Motor neuron (in vitro differentiated cells): ENCODE data around the gene TSC1. TPM values are rescaled to one million over a fixed set of nuclear protein-coding genes. Genes with fewer than 3 reads are reported as not detected.
A peak's percentile ranks its signal among the peaks of the same experiment; 100 is the strongest.

Experiments
- ATAC-seq, 8 experiments: fragments of 200-7000 bp; cut with Tn5 transposase; replicated peaks in 6 of 8; 2 replicates each; pipeline ENCODE4 v1.8.0; 2021; ENCODE audit warnings: mild to moderate bottlenecking in 8 of 8, moderate library complexity in 8 of 8
- H3K27ac ChIP-seq, 2 donors: fragments of 250-450 bp; sonication (Bioruptor Pico); 2 replicates each; pipeline ENCODE4 v1.9.0; 2021; ENCODE audit warnings: antibody characterized with exemption in 2 of 2, mild to moderate bottlenecking in 2 of 2, moderate library complexity in 1 of 2
- H3K4me1 ChIP-seq, 2 donors: fragments of 250-450 bp; sonication (Bioruptor Pico); replicated peaks in 1 of 2; 2 replicates each; pipeline ENCODE4 v1.6.1; 2021; ENCODE audit warnings: antibody characterized with exemption in 2 of 2, mild to moderate bottlenecking in 2 of 2, moderate library complexity in 1 of 2
- H3K4me3 ChIP-seq, 5 donors: fragments of 250-450 bp; sonication (Bioruptor Pico); 2 replicates each; pipeline ENCODE4 v1.9.0; 2021; ENCODE audit warnings: antibody characterized with exemption in 5 of 5, mild to moderate bottlenecking in 5 of 5, moderate library complexity in 4 of 5
- WGBS, 10 experiments: fragments of 450-650 bp; shearing (Covaris generic); methylation state at CpG; one replicate each; pipeline ENCODE4 v1.0.0; 2022; 5-methylcytosine and 5-hydroxymethylcytosine counted together
- in situ Hi-C, 9 experiments: fragments of 400-800 bp; cut with MboI; loops; one replicate each; pipeline ENCODE4 v1.15.0; 2021; ENCODE audit warnings: low sequenced_read_pairs in 9 of 9, low pct_unique_long_range_greater_than_20kb in 2 of 9; ENCODE audit not compliant: unreplicated experiment in 9 of 9
- total RNA-seq, 8 experiments: library from RNA; unstranded; fragments of 300-600 nt; gene quantifications; 2 replicates each; pipeline versions ENCODE4 v1.2.3 to v1.2.4, GENCODE V29; 2022

Gene TSC1
- total RNA-seq, 8 experiments from 2014 or later: 22.0 to 58.6 (median 31.4) TPM

DNA sequence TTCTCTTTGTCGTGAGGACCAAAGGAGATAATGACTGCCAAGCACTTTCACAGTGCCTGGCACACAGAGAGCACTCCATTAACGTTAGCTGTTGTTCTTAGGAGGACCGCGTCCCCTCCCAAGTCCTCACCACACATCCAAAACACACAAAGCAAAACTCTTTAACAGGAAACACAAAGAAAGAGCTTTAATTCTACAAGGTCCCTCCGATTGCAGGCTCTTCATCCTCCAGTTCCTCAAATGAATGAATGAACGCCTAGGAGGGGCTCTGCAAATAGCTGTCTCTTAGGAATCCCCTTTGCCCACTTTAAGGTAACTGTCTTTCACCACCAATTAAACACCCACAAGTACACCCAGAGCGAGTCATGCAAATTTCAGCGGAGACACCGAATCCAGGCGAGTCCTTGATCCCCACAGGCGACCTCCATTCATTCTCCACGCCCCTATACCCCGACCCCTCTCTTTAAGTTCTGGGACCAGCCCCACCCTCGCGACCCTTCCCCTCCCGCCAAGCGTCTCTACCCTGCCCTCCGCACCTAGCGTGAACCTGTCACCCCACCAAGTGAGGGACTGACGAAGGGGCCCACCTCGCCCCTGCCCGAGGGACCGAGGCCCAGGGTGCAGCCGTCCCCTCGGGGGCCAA, 644 bp downstream of the TSC1 start:
- WGBS, 10 experiments: 0 to 4% (median 1%) methylated on average over 2 to 15 of the region's 25 CpGs; no CpG with 5 or more reads in 2 of the 10 experiments
- Histone ChIP-seq H3K4me1 (peaks cover 12 to 16% of the 10 kb centered on the region in 2 donors), H3K4me3 (peak overlapping the region; percentile 76 to 99 (median 92)), H3K27ac (peak overlapping the region; percentile 99 to 100)
- in situ Hi-C loops: no loop called here
- peak in 1 of 8 experiments; percentile 2 for ATAC-seq

DNA sequence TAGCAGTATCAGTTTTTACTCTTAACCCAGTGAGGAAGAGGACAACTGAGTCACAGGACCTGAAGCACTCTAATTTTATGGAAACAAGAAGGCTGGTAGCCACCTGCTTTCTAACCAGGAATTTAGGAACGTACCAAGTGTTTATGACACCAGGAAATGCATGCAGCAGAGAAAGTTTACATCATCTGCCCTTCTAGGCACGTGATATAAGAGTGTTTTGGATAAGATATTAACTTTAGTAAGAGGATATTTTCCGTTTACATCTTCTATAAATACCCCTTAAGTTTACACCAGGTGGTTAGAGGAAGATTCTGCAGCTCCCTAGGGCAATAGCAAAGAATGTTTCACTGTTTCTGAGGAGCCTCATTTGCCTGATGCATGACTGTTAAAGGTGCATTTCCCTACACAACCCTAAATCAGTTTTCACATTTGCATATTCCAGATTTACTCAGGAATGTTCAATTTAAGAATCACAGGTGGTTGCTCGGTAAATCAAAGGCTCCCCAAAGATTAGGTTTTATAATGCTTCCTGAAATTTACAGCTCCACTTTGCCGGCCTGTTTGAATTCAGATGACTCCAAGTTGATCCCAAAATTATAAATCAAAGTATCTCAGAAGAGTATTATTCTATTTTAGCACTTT, 1.8 kb downstream of the TSC1 start:
- 11 to 100% (median 57%) methylated on average over 1 to 5 of the region's 5 CpGs; no CpG with 5 or more reads in 2 of the 10 experiments for WGBS, 10 experiments
- no peak overlapping the region for H3K27ac ChIP-seq
- H3K4me3 ChIP-seq: peak overlapping the region in 2 of 5 donors; percentile 99
- in situ Hi-C loops: no loop called here
- H3K4me1 ChIP-seq: peaks cover 12 to 16% of the 10 kb centered on the region in 2 donors
- ATAC-seq: no peak

DNA sequence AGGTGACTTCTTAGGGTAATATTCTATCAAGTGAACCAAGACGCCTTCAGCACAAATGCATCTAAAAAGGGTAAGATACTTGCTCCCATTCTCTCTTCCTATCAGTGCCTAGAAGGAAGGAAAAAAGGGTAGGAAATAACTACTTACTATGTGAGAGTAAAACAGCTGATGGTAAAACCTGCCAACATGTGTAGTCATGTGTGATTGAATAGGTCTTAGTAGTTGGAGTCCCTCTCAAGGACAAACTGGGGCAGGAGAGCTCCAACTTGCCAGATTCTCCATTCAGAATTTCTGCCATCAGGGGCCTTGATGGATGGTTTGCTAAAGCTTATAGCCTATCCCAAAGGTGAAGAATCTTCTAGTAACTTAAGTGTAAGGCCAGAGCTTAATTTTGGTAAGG, 5.2 kb downstream of the TSC1 start:
- in situ Hi-C loops: no loop called here
- ATAC-seq: no peak
- H3K4me3 ChIP-seq: no peak overlapping the region
- no peak overlapping the region for H3K27ac ChIP-seq
- WGBS, 10 experiments: 33 to 100% (median 92%) methylated on average over 1 of the region's 1 CpG; no CpG with 5 or more reads in 4 of the 10 experiments
- H3K4me1 ChIP-seq: peaks cover 7% of the 10 kb centered on the region in 2 donors

DNA sequence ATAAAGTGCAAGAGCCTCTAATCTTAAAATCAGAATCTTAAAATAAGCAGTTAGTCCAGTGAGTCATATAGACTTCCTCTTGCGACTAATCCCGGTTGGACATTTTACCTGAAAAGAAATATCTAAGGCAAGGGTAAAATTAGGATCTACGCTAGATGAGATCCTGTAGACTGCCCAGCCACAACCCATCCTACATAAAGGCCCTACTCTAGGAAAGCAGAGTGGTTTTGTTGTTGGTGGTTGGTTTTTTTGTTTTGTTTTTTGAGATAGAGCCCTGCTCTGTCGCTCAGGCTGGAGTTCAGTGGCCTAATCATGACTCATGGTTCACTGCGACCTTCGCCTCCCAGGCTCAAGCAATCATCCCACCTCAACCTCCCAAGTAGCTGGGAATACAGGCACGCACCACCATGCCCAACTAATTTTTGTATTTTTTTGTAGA, 6.9 kb downstream of the TSC1 start:
- no peak for ATAC-seq
- H3K4me3 ChIP-seq: no peak overlapping the region
- 82 to 100% (median 95%) methylated on average over 2 to 5 of the region's 7 CpGs; no CpG with 5 or more reads in 4 of the 10 experiments for WGBS, 10 experiments
- no peaks in the 10 kb centered on the region for H3K4me1 ChIP-seq
- in situ Hi-C loops: no loop called here
- H3K27ac ChIP-seq: no peak overlapping the region

DNA sequence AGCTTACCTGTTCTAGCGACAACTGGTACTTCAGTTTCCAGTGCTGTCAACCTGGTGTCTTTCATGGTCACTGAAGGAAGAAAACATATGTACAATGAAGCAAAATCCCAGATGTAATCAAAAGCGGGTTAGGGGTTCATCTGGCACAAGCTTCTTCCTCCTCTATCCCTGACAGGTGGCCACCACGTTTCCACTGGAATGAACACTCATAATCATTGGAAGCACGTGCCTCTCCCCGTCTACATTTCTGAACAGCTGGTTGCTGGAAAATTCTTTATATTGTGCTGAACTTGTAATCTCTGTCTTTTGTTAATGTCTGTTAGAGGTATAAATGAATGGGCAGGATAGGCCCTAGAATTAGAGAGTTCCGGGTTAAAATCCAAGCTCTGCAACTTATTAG, 9.4 kb downstream of the TSC1 start:
- ATAC-seq: no peak
- 29 to 100% (median 85%) methylated on average over 2 to 6 of the region's 6 CpGs; no CpG with 5 or more reads in 3 of the 10 experiments for WGBS, 10 experiments
- Histone ChIP-seq H3K27ac (no peak overlapping the region), H3K4me1 (no peaks in the 10 kb centered on the region), H3K4me3 (no peak overlapping the region)
- in situ Hi-C loops: no loop called here

DNA sequence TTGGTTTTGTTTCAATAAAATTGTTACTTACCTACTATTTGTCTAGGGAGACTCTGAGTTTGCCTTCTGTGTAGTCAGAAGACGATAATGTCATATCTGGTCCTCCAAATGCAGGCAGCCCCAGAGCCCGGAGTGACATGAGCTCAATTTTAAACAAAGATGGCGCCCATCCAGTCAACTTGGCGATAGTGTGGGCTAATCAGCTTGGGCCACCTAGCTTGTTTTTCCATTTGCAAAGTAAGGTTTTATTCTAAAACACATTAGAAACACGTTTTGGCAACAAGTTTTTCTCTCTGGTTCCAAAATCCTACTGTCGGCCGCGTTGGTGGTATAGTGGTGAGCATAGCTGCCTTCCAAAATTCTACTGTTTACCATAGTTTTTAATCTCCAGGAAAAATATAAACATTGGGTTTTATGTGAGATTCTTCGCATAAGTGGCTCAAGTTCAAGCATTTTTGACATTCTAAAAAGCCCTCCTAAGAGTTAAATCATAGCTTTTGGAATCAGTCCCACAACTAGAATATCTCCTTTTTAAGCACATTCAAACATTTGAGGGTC, 13.2 kb downstream of the TSC1 start:
- Histone ChIP-seq H3K4me3 (no peak overlapping the region), H3K27ac (no peak overlapping the region), H3K4me1 (no peaks in the 10 kb centered on the region)
- in situ Hi-C loops: no loop called here
- no peak for ATAC-seq
- 93 to 100% (median 96%) methylated on average over 1 to 9 of the region's 9 CpGs for WGBS, 10 experiments

DNA sequence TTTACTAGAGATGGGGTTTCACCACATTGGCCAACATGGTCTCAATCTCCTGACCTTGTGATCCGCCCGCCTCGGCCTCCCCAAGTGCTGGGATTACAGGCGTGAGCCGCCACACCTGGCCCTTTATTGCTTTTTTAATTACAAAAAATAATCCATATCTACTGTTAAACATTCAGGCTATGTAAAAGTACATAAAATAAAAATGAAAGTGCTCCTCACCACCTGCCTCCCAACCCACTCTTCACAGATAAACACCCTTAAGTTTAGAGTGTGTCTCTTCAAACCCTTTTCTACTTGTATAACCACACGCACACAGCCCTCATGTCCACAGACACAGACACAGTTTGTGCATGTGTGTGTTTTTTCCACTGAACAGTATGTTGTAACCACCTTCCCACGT, 16.7 kb downstream of the TSC1 start:
- in situ Hi-C loops: no loop called here
- Histone ChIP-seq H3K4me1 (no peaks in the 10 kb centered on the region), H3K27ac (no peak overlapping the region), H3K4me3 (no peak overlapping the region)
- ATAC-seq: no peak
- WGBS, 10 experiments: 33 to 100% (median 83%) methylated on average over 1 to 7 of the region's 7 CpGs

DNA sequence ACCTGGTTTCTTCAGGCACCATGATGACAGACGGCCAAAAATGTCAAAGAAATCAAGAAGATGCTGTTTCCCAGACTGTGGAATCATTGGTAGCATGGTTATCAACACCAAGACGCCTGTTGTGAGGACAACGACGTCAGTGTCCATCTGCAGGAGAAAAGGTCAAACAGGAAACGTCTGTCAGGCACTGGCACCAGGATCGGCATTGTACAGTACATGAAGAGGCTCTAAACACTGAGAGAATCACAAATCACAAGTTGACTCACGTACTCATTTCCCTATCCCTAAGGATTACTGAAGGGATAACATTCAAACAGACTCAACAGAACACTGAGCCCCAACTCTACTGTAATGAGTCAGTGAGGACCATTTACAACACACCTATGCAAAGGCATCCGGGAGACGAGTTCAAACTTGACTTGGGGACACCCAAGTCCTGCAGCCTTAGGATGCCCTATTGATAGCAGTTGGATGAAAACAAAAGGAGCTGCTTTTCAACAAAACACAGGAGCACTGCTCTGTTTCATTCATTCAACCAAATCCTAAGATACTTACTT, 21.0 kb downstream of the TSC1 start:
- no peaks in the 10 kb centered on the region for H3K4me1 ChIP-seq
- WGBS, 10 experiments: 63 to 100% (median 91%) methylated on average over 1 to 5 of the region's 9 CpGs; no CpG with 5 or more reads in 2 of the 10 experiments
- in situ Hi-C loops: no loop called here
- ATAC-seq: no peak
- no peak overlapping the region for H3K27ac ChIP-seq
- no peak overlapping the region for H3K4me3 ChIP-seq

DNA sequence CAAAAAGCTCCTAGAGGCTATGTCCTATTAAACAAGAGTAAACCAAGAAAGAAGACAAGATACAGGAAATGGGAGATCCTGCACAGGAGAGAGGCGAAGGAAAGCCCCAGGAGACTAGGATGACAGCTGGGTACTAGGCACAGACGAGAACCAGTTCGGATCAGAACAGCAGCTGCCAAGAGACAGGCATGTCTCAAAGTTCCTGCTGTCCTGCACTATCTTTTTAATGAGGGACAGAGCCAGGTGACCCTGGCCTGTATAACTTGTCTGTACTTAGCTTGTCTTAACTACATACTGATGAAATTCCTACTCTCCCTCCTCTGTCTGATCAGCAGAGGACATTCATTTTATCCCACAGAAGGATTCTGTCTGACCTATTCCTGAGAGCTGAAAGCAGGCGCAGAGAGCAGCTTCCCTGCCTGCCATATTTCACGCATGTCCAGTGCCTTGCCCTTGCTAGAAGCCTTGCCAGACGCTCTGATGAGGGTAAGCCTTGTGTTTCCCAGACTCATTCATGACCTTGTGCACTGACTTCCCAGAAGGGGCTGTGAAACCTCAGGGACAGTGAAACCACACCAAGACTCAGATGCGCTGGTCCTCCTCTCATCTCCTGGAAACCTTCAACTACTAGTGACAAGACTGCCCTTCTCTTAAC, 24.7 kb downstream of the TSC1 start:
- in situ Hi-C loops: no loop called here
- no peak overlapping the region for H3K27ac ChIP-seq

DNA sequence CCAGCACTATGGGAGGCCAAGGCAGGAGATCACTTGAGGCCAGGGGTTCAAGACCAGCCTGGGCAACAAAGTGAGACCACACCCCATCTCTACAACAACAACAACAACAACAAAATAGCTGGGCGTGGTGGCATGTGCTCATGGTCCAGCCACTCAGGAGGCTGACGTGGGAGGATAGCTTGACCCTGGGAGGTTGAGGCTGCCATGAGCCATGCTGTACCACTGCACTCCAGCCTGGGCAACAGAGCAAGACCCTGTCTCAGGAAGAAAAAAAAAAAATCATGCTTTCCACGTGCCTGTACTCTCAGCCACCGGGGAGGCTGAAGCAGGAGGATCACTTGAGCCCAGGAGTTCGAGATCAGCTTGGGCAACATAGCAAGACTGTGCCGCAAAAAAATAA, 29.5 kb downstream of the TSC1 start:
- no peak for ATAC-seq
- no peaks in the 10 kb centered on the region for H3K4me1 ChIP-seq
- in situ Hi-C loops: no loop called here
- H3K4me3 ChIP-seq: no peak overlapping the region
- no peak overlapping the region for H3K27ac ChIP-seq
- 90 to 100% (median 99%) methylated on average over 1 to 5 of the region's 6 CpGs; no CpG with 5 or more reads in 2 of the 10 experiments for WGBS, 10 experiments

More for the DNA sequence above, 24.7 kb downstream of the TSC1 start:
- H3K4me1 ChIP-seq: no peaks in the 10 kb centered on the region
- WGBS, 10 experiments: 59 to 100% (median 94%) methylated on average over 2 to 7 of the region's 7 CpGs; no CpG with 5 or more reads in 1 of the 10 experiments
- H3K4me3 ChIP-seq: no peak overlapping the region
- no peak for ATAC-seq

DNA sequence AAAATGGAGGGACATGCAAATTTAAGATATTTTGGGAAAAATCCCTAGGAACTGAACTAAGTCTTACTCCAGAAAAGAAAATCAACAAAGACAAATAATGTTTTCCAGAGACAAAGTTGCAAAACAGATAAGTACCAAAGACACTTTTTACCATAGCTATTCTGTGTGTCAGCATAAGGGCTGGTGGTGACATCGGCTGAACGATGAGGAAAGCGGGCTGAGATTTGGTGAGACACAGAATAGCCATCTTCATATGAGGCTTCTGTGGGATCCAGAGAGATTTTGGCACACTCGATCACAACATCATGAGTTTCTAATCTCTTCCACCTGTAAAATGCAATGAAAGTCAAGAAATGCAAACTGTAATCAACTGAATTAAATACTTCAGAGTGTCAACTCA, 32.3 kb downstream of the TSC1 start:
- no peak for ATAC-seq
- in situ Hi-C loops: no loop called here
- Histone ChIP-seq H3K4me1 (no peaks in the 10 kb centered on the region), H3K4me3 (no peak overlapping the region), H3K27ac (no peak overlapping the region)
- 92 to 100% (median 96%) methylated on average over 1 to 4 of the region's 4 CpGs; no CpG with 5 or more reads in 2 of the 10 experiments for WGBS, 10 experiments

DNA sequence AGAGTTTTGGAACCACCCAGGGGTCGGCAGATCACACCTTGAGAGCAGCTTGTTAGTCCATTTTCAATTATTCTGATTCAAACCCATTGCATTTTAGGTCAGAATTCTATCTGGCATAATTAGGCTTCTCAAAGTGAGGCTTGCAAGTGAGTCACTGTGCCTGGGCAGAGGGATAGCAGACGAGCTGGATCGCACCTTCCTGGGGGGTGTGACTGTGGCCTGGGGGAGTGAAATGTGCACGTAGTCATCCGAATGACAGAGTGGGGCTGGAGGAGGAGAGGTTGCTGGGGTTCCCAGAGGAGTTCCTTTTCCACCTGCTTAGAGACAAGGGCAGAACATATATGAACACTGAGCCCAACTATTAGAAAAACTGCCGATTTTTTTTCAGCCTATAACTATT, 34.0 kb downstream of the TSC1 start:
- Histone ChIP-seq H3K4me1 (no peaks in the 10 kb centered on the region), H3K4me3 (no peak overlapping the region), H3K27ac (no peak overlapping the region)
- ATAC-seq: no peak
- 86 to 100% (median 93%) methylated on average over 1 to 6 of the region's 6 CpGs; no CpG with 5 or more reads in 2 of the 10 experiments for WGBS, 10 experiments
- in situ Hi-C loops: no loop called here

DNA sequence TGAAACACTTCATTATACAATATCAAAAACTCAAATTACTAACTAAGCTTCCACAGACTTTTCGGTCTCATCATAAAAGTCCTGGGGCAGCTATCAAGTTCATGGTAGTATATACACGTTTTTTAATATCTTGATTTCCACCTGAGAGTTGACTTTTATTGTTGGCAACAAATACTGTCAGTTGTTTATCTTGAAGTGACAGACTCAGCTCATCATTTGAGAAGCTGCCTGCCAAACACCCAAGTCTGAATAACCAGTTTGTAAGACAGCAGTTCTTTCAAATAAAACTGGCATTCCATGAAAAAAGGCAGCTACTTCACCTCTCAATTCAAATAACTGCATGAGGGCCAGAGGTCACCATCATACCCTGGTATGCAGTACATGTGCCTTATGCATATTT, 35.1 kb downstream of the TSC1 start:
- 40 to 100% (median 81%) methylated on average over 1 to 2 of the region's 2 CpGs; no CpG with 5 or more reads in 1 of the 10 experiments for WGBS, 10 experiments
- in situ Hi-C loops: no loop called here
- no peaks in the 10 kb centered on the region for H3K4me1 ChIP-seq

More for the DNA sequence above, 35.1 kb downstream of the TSC1 start:
- no peak overlapping the region for H3K27ac ChIP-seq
- H3K4me3 ChIP-seq: no peak overlapping the region
- no peak for ATAC-seq
